GM12801 (cell line): ENCODE results near the gene PRND.

ENCODE experiments used
- CTCF ChIP-seq: IDR thresholded peaks from one replicate; pipeline ENCODE4 v1.5.1; 2011; ENCODE audit warnings: control low read depth; ENCODE audit not compliant: insufficient read length; ENCODE audit errors: extremely low read depth

Gene PRND

GRCh38 chr20:4775322-4776078, 53.8 kb downstream of the PRND start:
- no peak for TF ChIP-seq CTCF

- no peak for TF ChIP-seq CTCF
These were observed 54.4 kb downstream of the PRND start for GRCh38 chr20:4776079-4776630.
